ENCODE measurements around the gene ISYNA1. TPM values are rescaled to one million over a fixed set of nuclear protein-coding genes. Genes with fewer than 3 reads are reported as not detected.

The ISYNA1 gene
- polyA plus RNA-seq, 3 donors = 3.7 TPM; not detected in 2

GRCh38 chr19:18465964-18466339, 28.0 kb upstream of the ISYNA1 start:
- H3K4me2 ChIP-seq (replicated peaks; ENCODE audit: extremely low read depth, low read length, poor library complexity, severe bottlenecking) = no peak overlapping the region
- Mint-ChIP-seq H3K9me3 (peaks cover 0 to 2% (median 0%) of the 10 kb centered on the region in 7 donors), H3K27me3 (ENCODE audit: low read depth in 3 of 3) (peaks cover 0 to 3% (median 0%) of the 10 kb centered on the region in 3 donors), H3K4me3 (no peak overlapping the region), H3K36me3 (peaks cover 55 to 80% of the 10 kb centered on the region in 2 donors), H3K4me1 (peaks cover 38% of the 10 kb centered on the region), H3K27ac (no peak overlapping the region)
- H3K9ac ChIP-seq (ENCODE audit: insufficient read depth, low read length, poor library complexity, severe bottlenecking) = no peak overlapping the region
- intact Hi-C loops (cut with micrococcal nuclease) = loop anchor here in 1 of 2 donors (1.0 kb wide), 1 partner anchor 10 kb away; no protein-coding TSS in a partner anchor
- H3K27me3 ChIP-seq (ENCODE audit: control insufficient read depth in 2 of 2, insufficient read depth in 2 of 2, low read length in 2 of 2) = no peaks in the 10 kb centered on the region
- no peaks in the 10 kb centered on the region for H3K9me3 ChIP-seq (replicated peaks in 1 of 2; ENCODE audit: control insufficient read depth in 1 of 2, insufficient read depth in 1 of 2, low read length in 2 of 2)
- H3K4me1 ChIP-seq (ENCODE audit: control insufficient read depth in 1 of 2, insufficient read depth in 2 of 2, low read length in 2 of 2) = peaks cover 0 to 29% of the 10 kb centered on the region in 2 donors
- H3K79me2 ChIP-seq (ENCODE audit: insufficient read depth, low read length) = peaks cover 62% of the 10 kb centered on the region
- 93% methylated on average over 6 of the region's 6 CpGs for WGBS (ENCODE audit: insufficient coverage)
- H3K4me3 ChIP-seq (replicated peaks in 1 of 3; ENCODE audit: low read depth in 2 of 3, low read length in 3 of 3) = no peak overlapping the region
- DNase-seq = no peak
- no peak overlapping the region for H2AFZ ChIP-seq (ENCODE audit: insufficient read depth, low read depth, low read length, poor library complexity, severe bottlenecking)
- no peak overlapping the region for H3K27ac ChIP-seq (ENCODE audit: low read depth in 1 of 2, low read length in 2 of 2)
- no peak for TF ChIP-seq CTCF (IDR thresholded peaks at IDR 0.05)
- H4K20me1 ChIP-seq (ENCODE audit: insufficient read depth, low read length) = peaks cover 99% of the 10 kb centered on the region
- peaks cover 43 to 76% of the 10 kb centered on the region in 2 donors for H3K36me3 ChIP-seq (replicated peaks in 1 of 2; ENCODE audit: control insufficient read depth in 1 of 2, insufficient read depth in 2 of 2, low read length in 2 of 2)

GRCh38 chr19:18465214-18465963, 27.5 kb upstream of the ISYNA1 start:
- no peak for TF ChIP-seq CTCF (IDR thresholded peaks at IDR 0.05)
- H2AFZ ChIP-seq (ENCODE audit: insufficient read depth, low read depth, low read length, poor library complexity, severe bottlenecking) = no peak overlapping the region
- no peak overlapping the region for H3K9ac ChIP-seq (ENCODE audit: insufficient read depth, low read length, poor library complexity, severe bottlenecking)
- DNase-seq = no peak
- H3K27me3 Mint-ChIP-seq (ENCODE audit: low read depth in 3 of 3) = peaks cover 0 to 3% (median 0%) of the 10 kb centered on the region in 3 donors
- peak overlapping the region in 3 of 7 donors; percentile 15 to 62 (median 58) for H3K27ac Mint-ChIP-seq
- H3K9me3 ChIP-seq (replicated peaks in 1 of 2; ENCODE audit: control insufficient read depth in 1 of 2, insufficient read depth in 1 of 2, low read length in 2 of 2) = no peaks in the 10 kb centered on the region
- peaks cover 55 to 80% of the 10 kb centered on the region in 2 donors for H3K36me3 Mint-ChIP-seq
- peaks cover 0 to 23% of the 10 kb centered on the region in 2 donors for H3K4me1 ChIP-seq (ENCODE audit: control insufficient read depth in 1 of 2, insufficient read depth in 2 of 2, low read length in 2 of 2)
- no peak overlapping the region for H3K27ac ChIP-seq (ENCODE audit: low read depth in 1 of 2, low read length in 2 of 2)
- intact Hi-C loops (cut with micrococcal nuclease) = loop anchor here in 1 of 2 donors (1.0 kb wide), 1 partner anchor 9 kb away; no protein-coding TSS in a partner anchor
- peaks cover 33% of the 10 kb centered on the region for H3K4me1 Mint-ChIP-seq
- no peaks in the 10 kb centered on the region for H3K27me3 ChIP-seq (ENCODE audit: control insufficient read depth in 2 of 2, insufficient read depth in 2 of 2, low read length in 2 of 2)
- H3K36me3 ChIP-seq (replicated peaks in 1 of 2; ENCODE audit: control insufficient read depth in 1 of 2, insufficient read depth in 2 of 2, low read length in 2 of 2) = peaks cover 46 to 76% of the 10 kb centered on the region in 2 donors
- H3K4me3 ChIP-seq (replicated peaks in 1 of 3; ENCODE audit: low read depth in 2 of 3, low read length in 3 of 3) = no peak overlapping the region
- H3K4me2 ChIP-seq (replicated peaks; ENCODE audit: extremely low read depth, low read length, poor library complexity, severe bottlenecking) = no peak overlapping the region
- H4K20me1 ChIP-seq (ENCODE audit: insufficient read depth, low read length) = peaks cover 99% of the 10 kb centered on the region
- H3K79me2 ChIP-seq (ENCODE audit: insufficient read depth, low read length) = peaks cover 56% of the 10 kb centered on the region
- peaks cover 0 to 2% (median 0%) of the 10 kb centered on the region in 7 donors for H3K9me3 Mint-ChIP-seq
- 96% methylated on average over 25 of the region's 30 CpGs for WGBS (ENCODE audit: insufficient coverage)
- H3K4me3 Mint-ChIP-seq = no peak overlapping the region
